Ishikawa (cell line): Measurements from ENCODE around the gene SERINC5.

Experiments used
- CEBPB ChIP-seq: IDR thresholded peaks from 2 replicates; pipeline ENCODE4 v1.6.1; 2012
- CREB1 ChIP-seq: IDR thresholded peaks from 2 replicates; pipeline ENCODE4 v1.6.1; 2012; ENCODE audit warnings: low read depth
- EGR1 ChIP-seq: IDR thresholded peaks from 2 replicates; pipeline ENCODE4 v1.6.1; 2012
- EP300 ChIP-seq: IDR thresholded peaks from 2 replicates; pipeline ENCODE4 v1.6.1; 2012; ENCODE audit warnings: borderline replicate concordance
- FOXM1 ChIP-seq: IDR thresholded peaks from 2 replicates; pipeline ENCODE4 v1.6.1; 2012; ENCODE audit warnings: low read depth, borderline replicate concordance
- NFIC ChIP-seq: IDR thresholded peaks from 2 replicates; pipeline ENCODE4 v1.6.1; 2012
- RAD21 ChIP-seq: IDR thresholded peaks from 2 replicates; pipeline ENCODE4 v1.6.1; 2012; ENCODE audit warnings: low read depth
- TAF1 ChIP-seq: IDR thresholded peaks from 2 replicates; pipeline ENCODE4 v1.6.1; 2012; ENCODE audit warnings: low read depth, mild to moderate bottlenecking
- TCF12 ChIP-seq: IDR thresholded peaks from 2 replicates; pipeline ENCODE4 v1.6.1; 2012; ENCODE audit warnings: low read depth
- TEAD4 ChIP-seq: IDR thresholded peaks from 2 replicates; pipeline ENCODE4 v1.6.1; 2012
- YY1 ChIP-seq: IDR thresholded peaks from 2 replicates; pipeline ENCODE4 v1.6.1; 2012; ENCODE audit warnings: low read depth
- ZBTB7A ChIP-seq: IDR thresholded peaks from 2 replicates; pipeline ENCODE4 v1.6.1; 2012; ENCODE audit warnings: low read depth
- TF ChIP-seq, protein P1 (sequence below): IDR thresholded peaks from 2 replicates; pipeline ENCODE4 v1.6.1; 2012; ENCODE audit warnings: low read depth, mild to moderate bottlenecking
- TF ChIP-seq, protein P2 (sequence below): IDR thresholded peaks from 2 replicates; pipeline ENCODE4 v1.6.1; 2012
- TF ChIP-seq, protein P3 (sequence below): IDR thresholded peaks from 2 replicates; pipeline ENCODE4 v1.6.1; 2012

The SERINC5 gene

DNA sequence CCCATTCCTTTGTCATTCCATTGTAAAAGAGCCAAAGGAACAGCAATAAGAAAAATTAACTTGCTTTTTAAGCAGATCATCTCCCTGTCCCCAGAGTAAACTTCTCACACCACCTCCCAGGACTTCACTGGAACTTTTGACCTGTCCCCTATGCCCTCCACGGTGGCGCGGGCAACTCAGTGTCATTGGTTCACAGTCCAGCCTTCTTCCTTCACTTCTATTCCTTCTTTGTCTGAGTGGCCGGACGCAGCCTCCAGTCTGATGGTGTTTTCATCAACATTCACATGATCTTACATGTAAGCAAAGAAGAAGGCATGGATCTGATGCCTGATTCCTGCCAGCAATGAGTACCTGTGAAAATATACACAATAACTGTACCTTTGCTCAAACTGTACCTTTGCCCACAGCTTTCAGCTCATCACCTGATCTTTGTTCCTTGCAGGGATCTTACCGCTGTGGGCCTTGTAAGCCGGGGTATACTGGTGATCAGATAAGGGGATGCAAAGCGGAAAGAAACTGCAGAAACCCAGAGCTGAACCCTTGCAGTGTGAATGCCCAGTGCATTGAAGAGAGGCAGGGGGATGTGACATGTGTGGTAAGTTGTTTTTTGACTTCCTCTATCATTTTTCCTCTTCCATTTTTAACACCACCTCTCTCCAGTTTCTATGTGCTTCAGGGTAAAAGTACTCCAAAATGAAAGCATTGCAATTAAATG lies 188.2 kb downstream of the SERINC5 start:
- TF ChIP-seq CREB1 (no peak), EP300 (no peak), CEBPB (no peak), EGR1 (no peak), YY1 (no peak), TEAD4 (no peak), NFIC (no peak), TAF1 (no peak), RAD21 (no peak), ZBTB7A (no peak), FOXM1 (no peak), TCF12 (no peak)
- TF ChIP-seq, protein P1, sequence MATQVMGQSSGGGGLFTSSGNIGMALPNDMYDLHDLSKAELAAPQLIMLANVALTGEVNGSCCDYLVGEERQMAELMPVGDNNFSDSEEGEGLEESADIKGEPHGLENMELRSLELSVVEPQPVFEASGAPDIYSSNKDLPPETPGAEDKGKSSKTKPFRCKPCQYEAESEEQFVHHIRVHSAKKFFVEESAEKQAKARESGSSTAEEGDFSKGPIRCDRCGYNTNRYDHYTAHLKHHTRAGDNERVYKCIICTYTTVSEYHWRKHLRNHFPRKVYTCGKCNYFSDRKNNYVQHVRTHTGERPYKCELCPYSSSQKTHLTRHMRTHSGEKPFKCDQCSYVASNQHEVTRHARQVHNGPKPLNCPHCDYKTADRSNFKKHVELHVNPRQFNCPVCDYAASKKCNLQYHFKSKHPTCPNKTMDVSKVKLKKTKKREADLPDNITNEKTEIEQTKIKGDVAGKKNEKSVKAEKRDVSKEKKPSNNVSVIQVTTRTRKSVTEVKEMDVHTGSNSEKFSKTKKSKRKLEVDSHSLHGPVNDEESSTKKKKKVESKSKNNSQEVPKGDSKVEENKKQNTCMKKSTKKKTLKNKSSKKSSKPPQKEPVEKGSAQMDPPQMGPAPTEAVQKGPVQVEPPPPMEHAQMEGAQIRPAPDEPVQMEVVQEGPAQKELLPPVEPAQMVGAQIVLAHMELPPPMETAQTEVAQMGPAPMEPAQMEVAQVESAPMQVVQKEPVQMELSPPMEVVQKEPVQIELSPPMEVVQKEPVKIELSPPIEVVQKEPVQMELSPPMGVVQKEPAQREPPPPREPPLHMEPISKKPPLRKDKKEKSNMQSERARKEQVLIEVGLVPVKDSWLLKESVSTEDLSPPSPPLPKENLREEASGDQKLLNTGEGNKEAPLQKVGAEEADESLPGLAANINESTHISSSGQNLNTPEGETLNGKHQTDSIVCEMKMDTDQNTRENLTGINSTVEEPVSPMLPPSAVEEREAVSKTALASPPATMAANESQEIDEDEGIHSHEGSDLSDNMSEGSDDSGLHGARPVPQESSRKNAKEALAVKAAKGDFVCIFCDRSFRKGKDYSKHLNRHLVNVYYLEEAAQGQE = no peak
- TF ChIP-seq, protein P2, sequence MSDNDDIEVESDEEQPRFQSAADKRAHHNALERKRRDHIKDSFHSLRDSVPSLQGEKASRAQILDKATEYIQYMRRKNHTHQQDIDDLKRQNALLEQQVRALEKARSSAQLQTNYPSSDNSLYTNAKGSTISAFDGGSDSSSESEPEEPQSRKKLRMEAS = no peak
- TF ChIP-seq, protein P3, sequence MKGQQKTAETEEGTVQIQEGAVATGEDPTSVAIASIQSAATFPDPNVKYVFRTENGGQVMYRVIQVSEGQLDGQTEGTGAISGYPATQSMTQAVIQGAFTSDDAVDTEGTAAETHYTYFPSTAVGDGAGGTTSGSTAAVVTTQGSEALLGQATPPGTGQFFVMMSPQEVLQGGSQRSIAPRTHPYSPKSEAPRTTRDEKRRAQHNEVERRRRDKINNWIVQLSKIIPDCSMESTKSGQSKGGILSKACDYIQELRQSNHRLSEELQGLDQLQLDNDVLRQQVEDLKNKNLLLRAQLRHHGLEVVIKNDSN = no peak

DNA sequence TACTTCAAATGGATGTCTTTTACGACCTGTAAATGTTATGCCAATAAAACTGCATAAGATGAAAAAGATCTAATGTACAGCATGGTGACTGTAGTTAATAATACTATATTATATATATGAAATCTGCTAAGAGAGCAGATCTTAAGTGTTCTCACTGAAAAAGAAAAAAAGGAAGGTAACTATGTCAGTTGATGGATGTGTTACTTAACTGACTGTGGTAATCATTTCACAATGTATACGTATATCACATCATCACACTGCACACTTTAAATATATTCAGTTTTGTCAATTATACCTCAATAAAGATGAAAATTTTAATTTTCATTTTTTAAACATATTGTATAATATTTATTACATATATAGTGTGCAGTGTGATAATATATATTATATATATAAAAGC lies 188.8 kb downstream of the SERINC5 start:
- TF ChIP-seq FOXM1 (no peak), NFIC (no peak), CEBPB (no peak), EGR1 (no peak), TEAD4 (no peak), YY1 (no peak), TAF1 (no peak), RAD21 (no peak), ZBTB7A (no peak), CREB1 (no peak), TCF12 (no peak), EP300 (no peak)
- TF ChIP-seq, protein P1 = no peak
- TF ChIP-seq, protein P2 = no peak
- TF ChIP-seq, protein P3 = no peak

DNA sequence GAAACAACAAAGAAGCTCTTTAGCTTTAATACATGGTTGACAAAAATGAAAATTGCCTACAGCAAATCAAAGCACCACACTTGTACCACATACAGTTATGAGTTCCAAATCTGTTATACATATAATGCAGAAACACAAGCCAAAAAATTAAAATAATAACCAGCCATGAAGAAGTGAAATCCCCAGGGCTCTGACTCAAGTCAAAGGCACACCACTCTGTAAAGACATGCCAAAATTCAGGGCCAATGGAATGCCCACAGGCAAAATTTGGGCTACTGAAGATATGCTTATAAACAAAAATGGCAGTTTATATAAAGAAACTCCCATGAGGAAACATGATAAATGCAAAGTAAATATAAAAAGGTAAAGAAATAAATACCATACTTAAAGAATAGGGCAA lies 191.7 kb downstream of the SERINC5 start:
- TF ChIP-seq, protein P2 = no peak
- TF ChIP-seq RAD21 (no peak), CEBPB (no peak), ZBTB7A (no peak), NFIC (no peak), TCF12 (no peak), EP300 (no peak), FOXM1 (no peak), CREB1 (no peak), TAF1 (no peak), YY1 (no peak), TEAD4 (no peak), EGR1 (no peak)
- TF ChIP-seq, protein P3 = no peak
- TF ChIP-seq, protein P1 = no peak
